IMR-90 (cell line): ENCODE measurements around the gene WDR76. TPM values are rescaled to one million over a fixed set of nuclear protein-coding genes. Genes with fewer than 3 reads are reported as not detected.
"Not testable (repeated sequence)": the region's sequence is repeated elsewhere in the genome, so short reads cannot be mapped to it uniquely, and the experiment has no call there.

Experiments used
- ATAC-seq: fragments of 200-7000 bp; cut with Tn5 transposase; 2 replicates; pipeline ENCODE4 v1.9.1; 2020; ENCODE audit warnings: low read depth, mild to moderate bottlenecking, moderate library complexity
- BruUV-seq: library from RNA; stranded (reverse); fragments of 400-500 nt; replicated peaks from 2 replicates; lab custom pipeline; 2021; lab: Mats Ljungman, UMichigan
- CTCF ChIA-PET: fragments of 300-600 bp; formaldehyde crosslinking; extraction: SDS; loops from one replicate; lab custom pipeline; 2021; ENCODE audit warnings: antibody characterized with exemption; lab: Yijun Ruan, JAX
- POLR2A ChIA-PET: fragments of 300-600 bp; sonication (Branson Sonifier 250); formaldehyde crosslinking; loops from one replicate; lab custom pipeline; 2022; ENCODE audit warnings: antibody characterized with exemption; ENCODE audit not compliant: unreplicated experiment; lab: Charles Lee
- DNase-seq: peaks from one replicate; pipeline ENCODE4 v3.0.0; 2013
- H2AFZ ChIP-seq: replicated peaks from 2 replicates; pipeline ENCODE3; 2013; ENCODE audit warnings: low read length, mild to moderate bottlenecking; ENCODE audit not compliant: poor library complexity
- H2AK5ac ChIP-seq: 2 replicates; pipeline ENCODE4 v1.6.1; 2013; ENCODE audit warnings: low read depth, low read length, inconsistent platforms
- H2AK9ac ChIP-seq: replicated peaks from 2 replicates; pipeline ENCODE3; 2013; ENCODE audit warnings: mild to moderate bottlenecking, low read depth, low read length, moderate library complexity; ENCODE audit not compliant: poor library complexity
- H2BK120ac ChIP-seq: 2 replicates; pipeline ENCODE4 v1.6.1; 2013; ENCODE audit warnings: low read depth, low read length, inconsistent platforms
- H2BK15ac ChIP-seq: 3 replicates; pipeline ENCODE4 v1.6.1; 2013; ENCODE audit warnings: low read depth, low read length, inconsistent platforms
- H2BK20ac ChIP-seq: 2 replicates; pipeline ENCODE4 v1.6.1; 2013; ENCODE audit warnings: low read depth, mild to moderate bottlenecking, inconsistent platforms, low read length, moderate library complexity
- H2BK5ac ChIP-seq: 2 replicates; pipeline ENCODE4 v1.6.1; 2013; ENCODE audit warnings: mild to moderate bottlenecking, low read depth, low read length, inconsistent platforms; ENCODE audit not compliant: poor library complexity, severe bottlenecking
- H3K14ac ChIP-seq: replicated peaks from 2 replicates; pipeline ENCODE4 v1.6.1; 2013; ENCODE audit warnings: low read depth, low read length, inconsistent platforms
- H3K18ac ChIP-seq: 2 replicates; pipeline ENCODE4 v1.6.1; 2013; ENCODE audit warnings: low read depth, low read length, control low read depth
- H3K23ac ChIP-seq: 2 replicates; pipeline ENCODE4 v1.6.1; 2013; ENCODE audit warnings: low read depth, low read length, inconsistent platforms
- H3K27ac ChIP-seq: 2 replicates; pipeline ENCODE4 v1.5.1; 2013; ENCODE audit warnings: mild to moderate bottlenecking, control low read depth, low read length; ENCODE audit not compliant: insufficient read depth
- H3K27me3 ChIP-seq: 2 replicates; pipeline ENCODE4 v1.6.1; 2013; ENCODE audit warnings: low read length; ENCODE audit not compliant: control insufficient read depth, insufficient read depth
- H3K36me3 ChIP-seq: 2 replicates; pipeline ENCODE4 v1.6.1; 2013; ENCODE audit warnings: low read length, mixed read lengths; ENCODE audit not compliant: control insufficient read depth, insufficient read depth
- H3K4ac ChIP-seq: 2 replicates; pipeline ENCODE4 v1.6.1; 2013; ENCODE audit warnings: low read depth, low read length, inconsistent platforms
- H3K4me1 ChIP-seq: 2 replicates; pipeline ENCODE4 v1.6.1; 2013; ENCODE audit warnings: low read length, mixed read lengths; ENCODE audit not compliant: control insufficient read depth, insufficient read depth
- H3K4me2 ChIP-seq: 2 replicates; pipeline ENCODE4 v1.6.1; 2013; ENCODE audit warnings: low read depth, mild to moderate bottlenecking, control low read depth, low read length, moderate library complexity
- H3K4me3 ChIP-seq: 2 replicates; pipeline ENCODE4 v1.5.1; 2013; ENCODE audit warnings: low read depth, mild to moderate bottlenecking, control low read depth, low read length, moderate library complexity; ENCODE audit not compliant: insufficient read depth
- H3K56ac ChIP-seq: 2 replicates; pipeline ENCODE4 v1.6.1; 2013; ENCODE audit warnings: low read length, inconsistent platforms; ENCODE audit not compliant: insufficient read depth; ENCODE audit errors: extremely low read depth
- H3K79me1 ChIP-seq, 2 experiments: 2 replicates each; pipeline ENCODE4 v1.6.1; 2013; ENCODE audit warnings: low read length in 2 of 2, inconsistent platforms in 1 of 2, low read depth in 1 of 2
- H3K9ac ChIP-seq: 2 replicates; pipeline ENCODE4 v1.6.1; 2013; ENCODE audit warnings: low read depth, low read length, control low read depth
- H3K9me1 ChIP-seq: 2 replicates; pipeline ENCODE4 v1.6.1; 2013; ENCODE audit warnings: low read length, inconsistent platforms; ENCODE audit not compliant: insufficient read depth
- H3K9me3 ChIP-seq: 2 replicates; pipeline ENCODE4 v1.6.1; 2013; ENCODE audit warnings: low read length; ENCODE audit not compliant: control insufficient read depth, insufficient read depth
- H4K20me1 ChIP-seq: 2 replicates; pipeline ENCODE4 v1.6.1; 2013; ENCODE audit warnings: low read length, inconsistent platforms; ENCODE audit not compliant: insufficient read depth
- H4K5ac ChIP-seq: 2 replicates; pipeline ENCODE4 v1.6.1; 2013; ENCODE audit warnings: mild to moderate bottlenecking, low read depth, low read length, control low read depth
- H4K8ac ChIP-seq, 2 experiments: 2 replicates each; pipeline ENCODE4 v1.6.1; 2013; ENCODE audit warnings: low read depth in 2 of 2, low read length in 2 of 2, control low read depth in 1 of 2, inconsistent platforms in 1 of 2
- H4K91ac ChIP-seq: 2 replicates; pipeline ENCODE4 v1.6.1; 2013; ENCODE audit warnings: low read depth, low read length, inconsistent platforms; ENCODE audit not compliant: insufficient read depth
- WGBS, 2 experiments: methylation state at CpG; one replicate each; pipeline versions ENCODE4 v1.1.5 to v1.1.7; 2013; ENCODE audit warnings: missing lambda C conversion rate in 2 of 2; ENCODE audit not compliant: insufficient read length in 1 of 2; ENCODE audit errors: extremely low coverage in 2 of 2; 5-methylcytosine and 5-hydroxymethylcytosine counted together
- dilution Hi-C: fragments of 300-500 bp; cut with HindIII; formaldehyde crosslinking; loops from one replicate; pipeline ENCODE4 v1.14.3; 2018; ENCODE audit warnings: low sequenced_read_pairs; ENCODE audit not compliant: unreplicated experiment
- in situ Hi-C: fragments of 300-500 bp; cut with MboI; formaldehyde crosslinking; loops from 3 replicates; pipeline ENCODE4 v1.14.3; 2019; ENCODE audit warnings: low sequenced_read_pairs, inconsistent platforms, mixed read lengths
- intact Hi-C: fragments of 100-400 bp; cut with micrococcal nuclease; formaldehyde crosslinking; loops from 2 replicates; pipeline ENCODE4 v1.10.0; 2022
- polyA plus RNA-seq, 3 experiments: library from polyadenylated mRNA; depleted of rRNA; stranded (reverse); fragments of >200 nt; gene quantifications; 2 replicates each; pipeline ENCODE4 v1.2.3, GENCODE V29; 2012; ENCODE audit warnings: low replicate concordance in 1 of 3
- total RNA-seq: library from RNA; depleted of rRNA; stranded (reverse); fragments of >200 nt; gene quantifications from 2 replicates; pipeline ENCODE4 v1.2.3, GENCODE V29; 2012

WDR76 gene
- total and polyA plus RNA-seq, 2 of the 4 experiments (the other 2 are of a cell fraction): 4.8 to 25.8 TPM

GRCh38 chr15:43866636-43867035 lies 39.8 kb downstream of the WDR76 start:
- H3K4me3 ChIP-seq, H3K23ac ChIP-seq, H4K91ac ChIP-seq, H3K14ac ChIP-seq, H3K27ac ChIP-seq, H2BK20ac ChIP-seq, dilution Hi-C loops, H2BK15ac ChIP-seq, H4K5ac ChIP-seq, H3K9me3 ChIP-seq, H3K9ac ChIP-seq, DNase-seq, H2AFZ ChIP-seq, H3K56ac ChIP-seq, BruUV-seq, H2BK120ac ChIP-seq, ATAC-seq, H3K36me3 ChIP-seq, H2BK5ac ChIP-seq, H2AK9ac ChIP-seq, H2AK5ac ChIP-seq, H3K4ac ChIP-seq, CTCF ChIA-PET, in situ Hi-C loops, H3K27me3 ChIP-seq, intact Hi-C loops, H3K4me2 ChIP-seq, H3K18ac ChIP-seq, H3K9me1 ChIP-seq, H3K79me1 ChIP-seq, H4K20me1 ChIP-seq, H4K8ac ChIP-seq, H3K4me1 ChIP-seq: not testable (repeated sequence)
- POLR2A ChIA-PET: interaction anchor here (0.6 kb wide), 1 partner anchor 27 kb away, joined by 9 read pairs; no protein-coding TSS in a partner anchor
- no CpG with 5 or more reads among the region's 10 CpGs for WGBS, 2 experiments
